Astrocyte of the spinal cord (primary cell): ENCODE measurements around the gene KCNQ4.

Experiments used
- DNase-seq: peaks from one replicate; pipeline ENCODE4 v3.0.0; 2011; ENCODE audit warnings: low read depth, low spot score
- H3K4me3 ChIP-seq: 2 replicates; pipeline ENCODE4 v1.5.1; 2011; ENCODE audit warnings: low read depth, mild to moderate bottlenecking, low read length, moderate library complexity
- in situ Hi-C: cut with HindIII; loops from 2 replicates; pipeline ENCODE4 v1.10.0; 2017; ENCODE audit warnings: low sequenced_read_pairs
- TF ChIP-seq, protein P1 (sequence below): IDR thresholded peaks from 2 replicates; pipeline ENCODE4 v1.5.1; 2012; ENCODE audit warnings: low read depth, mild to moderate bottlenecking, low read length, inconsistent platforms

Gene KCNQ4

DNA sequence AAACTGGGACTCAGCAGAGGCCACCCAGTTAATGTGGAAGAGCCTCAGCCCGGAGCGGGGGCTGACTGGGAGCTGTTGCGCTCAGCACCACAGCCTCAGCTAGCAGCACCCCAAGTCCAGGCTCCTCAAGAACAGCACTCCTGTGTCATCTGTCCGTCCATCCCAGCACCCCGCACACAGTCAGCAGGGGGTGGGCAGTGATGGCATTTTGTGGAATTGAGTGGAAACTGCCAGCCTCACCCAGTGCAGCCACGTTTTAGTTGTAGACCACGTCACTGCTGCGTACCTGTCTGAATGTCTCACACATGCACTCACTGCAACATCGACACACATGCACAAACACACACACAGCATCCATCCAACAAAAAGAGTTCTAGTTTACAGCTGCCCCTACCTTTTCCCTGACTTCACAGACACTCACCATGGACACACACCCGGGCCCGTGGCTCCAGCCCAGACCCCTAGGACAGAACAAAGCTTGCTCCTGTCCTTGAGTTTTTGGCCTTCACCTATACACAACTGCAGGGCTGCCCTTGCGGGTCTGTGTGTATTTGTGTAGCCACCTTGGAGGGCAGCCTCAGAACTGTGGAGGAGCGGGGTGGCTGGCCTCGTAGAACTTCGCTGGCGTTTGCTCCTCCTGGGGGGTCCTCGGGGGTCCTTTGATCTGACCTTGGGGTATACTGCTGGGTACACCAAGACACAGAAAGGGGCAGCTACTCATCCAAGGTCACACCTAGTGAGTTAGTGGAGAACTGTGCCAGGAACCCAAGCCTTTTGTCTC, 5.2 kb downstream of the KCNQ4 start:
- no peak overlapping the region for H3K4me3 ChIP-seq
- no peak for DNase-seq
- in situ Hi-C loops, result no loop called here
- TF ChIP-seq, protein P1, sequence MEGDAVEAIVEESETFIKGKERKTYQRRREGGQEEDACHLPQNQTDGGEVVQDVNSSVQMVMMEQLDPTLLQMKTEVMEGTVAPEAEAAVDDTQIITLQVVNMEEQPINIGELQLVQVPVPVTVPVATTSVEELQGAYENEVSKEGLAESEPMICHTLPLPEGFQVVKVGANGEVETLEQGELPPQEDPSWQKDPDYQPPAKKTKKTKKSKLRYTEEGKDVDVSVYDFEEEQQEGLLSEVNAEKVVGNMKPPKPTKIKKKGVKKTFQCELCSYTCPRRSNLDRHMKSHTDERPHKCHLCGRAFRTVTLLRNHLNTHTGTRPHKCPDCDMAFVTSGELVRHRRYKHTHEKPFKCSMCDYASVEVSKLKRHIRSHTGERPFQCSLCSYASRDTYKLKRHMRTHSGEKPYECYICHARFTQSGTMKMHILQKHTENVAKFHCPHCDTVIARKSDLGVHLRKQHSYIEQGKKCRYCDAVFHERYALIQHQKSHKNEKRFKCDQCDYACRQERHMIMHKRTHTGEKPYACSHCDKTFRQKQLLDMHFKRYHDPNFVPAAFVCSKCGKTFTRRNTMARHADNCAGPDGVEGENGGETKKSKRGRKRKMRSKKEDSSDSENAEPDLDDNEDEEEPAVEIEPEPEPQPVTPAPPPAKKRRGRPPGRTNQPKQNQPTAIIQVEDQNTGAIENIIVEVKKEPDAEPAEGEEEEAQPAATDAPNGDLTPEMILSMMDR, result no peak

GRCh38 chr1:40789342-40789598, 5.7 kb downstream of the KCNQ4 start:
- no peak overlapping the region for H3K4me3 ChIP-seq
- no peak for DNase-seq
- in situ Hi-C loops, result no loop called here
- TF ChIP-seq, protein P1, result no peak

DNA sequence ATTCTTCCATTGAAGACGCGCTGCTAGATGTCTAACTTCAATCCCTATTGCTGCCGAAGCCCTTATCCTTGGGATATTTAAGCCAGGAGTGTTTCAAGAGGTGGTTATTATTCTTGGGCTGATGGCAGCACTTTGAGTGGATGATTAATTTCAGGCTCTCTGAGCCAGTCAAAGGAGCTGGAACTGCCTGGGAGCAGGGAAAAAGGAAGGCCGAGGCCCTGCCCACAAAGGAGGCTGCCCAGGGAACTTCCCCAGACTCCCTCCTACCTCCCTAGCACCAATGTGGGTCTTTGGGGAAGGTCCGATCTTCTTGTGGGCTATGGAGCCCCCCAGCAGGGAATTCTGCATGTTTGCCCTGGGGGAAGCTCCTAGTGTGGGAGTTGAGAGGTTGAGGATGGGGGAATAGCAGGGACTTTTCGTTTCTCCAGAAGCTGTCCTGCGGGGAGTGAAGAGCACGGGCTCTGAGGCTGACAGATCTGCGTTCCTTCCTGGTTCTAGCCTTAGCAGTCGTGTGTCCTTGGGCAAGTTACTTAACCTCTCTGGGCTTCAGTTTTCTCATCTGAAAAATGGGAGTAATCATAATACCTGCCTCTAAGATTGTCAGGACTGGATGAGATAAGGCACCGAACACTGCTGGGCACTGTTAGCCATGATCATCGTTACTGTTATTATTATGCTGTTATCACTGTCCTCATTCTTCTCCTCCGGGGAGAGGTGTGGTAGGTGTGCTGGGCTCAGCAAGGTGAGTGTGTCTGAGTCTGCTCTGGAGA, 6.3 kb downstream of the KCNQ4 start:
- in situ Hi-C loops, result no loop called here
- H3K4me3 ChIP-seq, result no peak overlapping the region
- DNase-seq, result no peak
- TF ChIP-seq, protein P1, result no peak

GRCh38 chr1:40792036-40792435, 8.4 kb downstream of the KCNQ4 start:
- TF ChIP-seq, protein P1, result no peak
- H3K4me3 ChIP-seq, result no peak overlapping the region
- DNase-seq, result no peak
- in situ Hi-C loops, result no loop called here

GRCh38 chr1:40793617-40794016, 10.0 kb downstream of the KCNQ4 start:
- in situ Hi-C loops, result no loop called here
- no peak overlapping the region for H3K4me3 ChIP-seq
- TF ChIP-seq, protein P1, result no peak
- no peak for DNase-seq

GRCh38 chr1:40794048-40794447, 10.5 kb downstream of the KCNQ4 start:
- no peak overlapping the region for H3K4me3 ChIP-seq
- TF ChIP-seq, protein P1, result no peak
- no peak for DNase-seq
- in situ Hi-C loops, result no loop called here
